ENCODE results near the gene SETD1A. TPM values are rescaled to one million over a fixed set of nuclear protein-coding genes. Genes with fewer than 3 reads are reported as not detected.

The SETD1A gene
- total and polyA plus RNA-seq, 9 of the 15 experiments (the other 6 are each of a cell fraction or from before 2014, with no cell fraction given) = 0.08 to 36.0 (median 4.2) TPM

DNA sequence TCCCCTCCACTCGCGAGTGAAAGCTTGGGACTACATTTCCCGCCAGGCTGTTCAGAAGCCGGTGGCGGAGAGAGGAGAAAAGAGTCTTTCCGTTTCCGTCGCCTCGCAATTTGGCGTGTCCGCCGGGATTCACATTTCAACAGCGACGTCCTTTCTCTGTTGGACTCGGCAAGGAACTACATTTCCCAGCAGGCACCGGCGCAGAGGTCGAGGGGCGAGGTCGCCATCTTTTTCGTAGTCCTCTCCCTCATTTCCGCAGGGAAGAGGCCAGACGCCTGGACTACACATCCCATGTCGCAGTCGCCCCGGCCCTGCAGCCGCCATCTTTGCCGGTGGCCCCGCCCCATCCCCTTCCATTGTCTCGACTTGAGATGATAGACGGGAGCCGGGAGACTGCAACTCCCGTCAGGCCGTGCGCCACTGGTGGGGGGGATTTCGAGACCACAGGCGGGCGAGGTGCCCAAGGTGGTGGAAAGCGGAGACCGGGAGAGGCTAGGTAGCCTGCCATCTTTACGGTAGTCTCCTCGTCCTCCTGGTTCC is 35.1 kb upstream of the SETD1A start (continued):
- TF ChIP-seq, protein P1, sequence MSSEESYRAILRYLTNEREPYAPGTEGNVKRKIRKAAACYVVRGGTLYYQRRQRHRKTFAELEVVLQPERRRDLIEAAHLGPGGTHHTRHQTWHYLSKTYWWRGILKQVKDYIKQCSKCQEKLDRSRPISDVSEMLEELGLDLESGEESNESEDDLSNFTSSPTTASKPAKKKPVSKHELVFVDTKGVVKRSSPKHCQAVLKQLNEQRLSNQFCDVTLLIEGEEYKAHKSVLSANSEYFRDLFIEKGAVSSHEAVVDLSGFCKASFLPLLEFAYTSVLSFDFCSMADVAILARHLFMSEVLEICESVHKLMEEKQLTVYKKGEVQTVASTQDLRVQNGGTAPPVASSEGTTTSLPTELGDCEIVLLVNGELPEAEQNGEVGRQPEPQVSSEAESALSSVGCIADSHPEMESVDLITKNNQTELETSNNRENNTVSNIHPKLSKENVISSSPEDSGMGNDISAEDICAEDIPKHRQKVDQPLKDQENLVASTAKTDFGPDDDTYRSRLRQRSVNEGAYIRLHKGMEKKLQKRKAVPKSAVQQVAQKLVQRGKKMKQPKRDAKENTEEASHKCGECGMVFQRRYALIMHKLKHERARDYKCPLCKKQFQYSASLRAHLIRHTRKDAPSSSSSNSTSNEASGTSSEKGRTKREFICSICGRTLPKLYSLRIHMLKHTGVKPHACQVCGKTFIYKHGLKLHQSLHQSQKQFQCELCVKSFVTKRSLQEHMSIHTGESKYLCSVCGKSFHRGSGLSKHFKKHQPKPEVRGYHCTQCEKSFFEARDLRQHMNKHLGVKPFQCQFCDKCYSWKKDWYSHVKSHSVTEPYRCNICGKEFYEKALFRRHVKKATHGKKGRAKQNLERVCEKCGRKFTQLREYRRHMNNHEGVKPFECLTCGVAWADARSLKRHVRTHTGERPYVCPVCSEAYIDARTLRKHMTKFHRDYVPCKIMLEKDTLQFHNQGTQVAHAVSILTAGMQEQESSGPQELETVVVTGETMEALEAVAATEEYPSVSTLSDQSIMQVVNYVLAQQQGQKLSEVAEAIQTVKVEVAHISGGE (CRISPR knock-in tag; IDR thresholded peaks at IDR 0.05) = peak in 1 of 3 experiments; percentile 94; a peak in 2 of 6 replicates
- TF ChIP-seq BHLHE40 (IDR thresholded peaks at IDR 0.05; ENCODE audit: low read length) = no peak
- TF ChIP-seq, protein P2, sequence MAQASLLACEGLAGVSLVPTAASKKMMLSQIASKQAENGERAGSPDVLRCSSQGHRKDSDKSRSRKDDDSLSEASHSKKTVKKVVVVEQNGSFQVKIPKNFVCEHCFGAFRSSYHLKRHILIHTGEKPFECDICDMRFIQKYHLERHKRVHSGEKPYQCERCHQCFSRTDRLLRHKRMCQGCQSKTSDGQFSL (CRISPR knock-in tag; IDR thresholded peaks at IDR 0.05) = peak; percentile 99
- TF ChIP-seq, protein P2 (tag; IDR thresholded peaks at IDR 0.05) = peak in 1 of 2 experiments; percentile 96; a peak in 2 of 4 replicates
- TF ChIP-seq BACH1 (tag; IDR thresholded peaks at IDR 0.05) = peak; percentile 80; the same call in 1 of the 2 replicates
- TF ChIP-seq VEZF1 (CRISPR knock-in tag; IDR thresholded peaks at IDR 0.05) = no peak
- peak; percentile 58; the same call in 1 of the 2 replicates for TF ChIP-seq ATF1 (CRISPR knock-in tag; IDR thresholded peaks at IDR 0.05)
- TF ChIP-seq ATF1 (tag; IDR thresholded peaks at IDR 0.05) = peak; percentile 97
- TF ChIP-seq KLF6 (CRISPR knock-in tag; IDR thresholded peaks at IDR 0.05; ENCODE audit: borderline replicate concordance) = peak; percentile 92; the same call in 1 of the 2 replicates
- TF ChIP-seq, protein P3, sequence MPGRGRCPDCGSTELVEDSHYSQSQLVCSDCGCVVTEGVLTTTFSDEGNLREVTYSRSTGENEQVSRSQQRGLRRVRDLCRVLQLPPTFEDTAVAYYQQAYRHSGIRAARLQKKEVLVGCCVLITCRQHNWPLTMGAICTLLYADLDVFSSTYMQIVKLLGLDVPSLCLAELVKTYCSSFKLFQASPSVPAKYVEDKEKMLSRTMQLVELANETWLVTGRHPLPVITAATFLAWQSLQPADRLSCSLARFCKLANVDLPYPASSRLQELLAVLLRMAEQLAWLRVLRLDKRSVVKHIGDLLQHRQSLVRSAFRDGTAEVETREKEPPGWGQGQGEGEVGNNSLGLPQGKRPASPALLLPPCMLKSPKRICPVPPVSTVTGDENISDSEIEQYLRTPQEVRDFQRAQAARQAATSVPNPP (IDR thresholded peaks at IDR 0.05; ENCODE audit: borderline replicate concordance, insufficient read depth, insufficient read length) = no peak
- TF ChIP-seq U2AF1 (optimal IDR thresholded peaks at IDR 0.05; ENCODE audit: low read depth, low read length) = no peak
- 0 out of 4 replicates have a peak, but pooled peaks of 1 of the 2 experiments have one; percentile 40 for TF ChIP-seq MLX (CRISPR knock-in tag; conservative IDR thresholded peaks at IDR 0.05)
- TF ChIP-seq, protein P4, sequence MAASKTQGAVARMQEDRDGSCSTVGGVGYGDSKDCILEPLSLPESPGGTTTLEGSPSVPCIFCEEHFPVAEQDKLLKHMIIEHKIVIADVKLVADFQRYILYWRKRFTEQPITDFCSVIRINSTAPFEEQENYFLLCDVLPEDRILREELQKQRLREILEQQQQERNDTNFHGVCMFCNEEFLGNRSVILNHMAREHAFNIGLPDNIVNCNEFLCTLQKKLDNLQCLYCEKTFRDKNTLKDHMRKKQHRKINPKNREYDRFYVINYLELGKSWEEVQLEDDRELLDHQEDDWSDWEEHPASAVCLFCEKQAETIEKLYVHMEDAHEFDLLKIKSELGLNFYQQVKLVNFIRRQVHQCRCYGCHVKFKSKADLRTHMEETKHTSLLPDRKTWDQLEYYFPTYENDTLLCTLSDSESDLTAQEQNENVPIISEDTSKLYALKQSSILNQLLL (CRISPR knock-in tag; IDR thresholded peaks at IDR 0.05; ENCODE audit: borderline replicate concordance) = no peak
- TF ChIP-seq TAF15 (IDR thresholded peaks at IDR 0.05; ENCODE audit: low read depth, low read length) = no peak
